ENCODE results near the gene TINAGL1.

TINAGL1 gene, protein sequence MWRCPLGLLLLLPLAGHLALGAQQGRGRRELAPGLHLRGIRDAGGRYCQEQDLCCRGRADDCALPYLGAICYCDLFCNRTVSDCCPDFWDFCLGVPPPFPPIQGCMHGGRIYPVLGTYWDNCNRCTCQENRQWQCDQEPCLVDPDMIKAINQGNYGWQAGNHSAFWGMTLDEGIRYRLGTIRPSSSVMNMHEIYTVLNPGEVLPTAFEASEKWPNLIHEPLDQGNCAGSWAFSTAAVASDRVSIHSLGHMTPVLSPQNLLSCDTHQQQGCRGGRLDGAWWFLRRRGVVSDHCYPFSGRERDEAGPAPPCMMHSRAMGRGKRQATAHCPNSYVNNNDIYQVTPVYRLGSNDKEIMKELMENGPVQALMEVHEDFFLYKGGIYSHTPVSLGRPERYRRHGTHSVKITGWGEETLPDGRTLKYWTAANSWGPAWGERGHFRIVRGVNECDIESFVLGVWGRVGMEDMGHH

DNA sequence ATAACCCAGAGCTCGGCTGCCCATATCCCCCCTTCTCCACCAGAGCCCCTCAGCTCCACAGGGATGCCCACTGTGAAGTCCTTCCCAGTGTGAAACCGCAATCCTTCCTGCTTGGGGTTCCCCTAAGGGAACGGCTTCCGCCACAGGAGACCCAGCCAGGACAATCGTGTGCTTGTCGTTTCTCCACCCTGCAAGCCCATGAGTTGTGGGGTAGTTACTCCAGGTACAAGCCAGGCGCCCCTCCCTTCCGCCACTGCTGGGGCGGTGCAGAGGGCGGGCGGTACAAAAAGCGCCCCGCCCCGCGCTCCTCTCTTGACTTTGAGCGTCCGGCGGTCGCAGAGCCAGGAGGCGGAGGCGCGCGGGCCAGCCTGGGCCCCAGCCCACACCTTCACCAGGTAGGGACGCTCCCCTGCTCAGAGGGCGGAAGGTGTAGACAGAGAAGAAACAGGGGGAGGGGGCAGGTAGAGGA lies at the start of gene TINAGL1:
TSS of gene TINAGL1 (plus strand) at position 315 of the 469 bp plus-strand sequence. CDS start 634 bp downstream, outside the sequence.
- DNase-seq = no peak

DNA sequence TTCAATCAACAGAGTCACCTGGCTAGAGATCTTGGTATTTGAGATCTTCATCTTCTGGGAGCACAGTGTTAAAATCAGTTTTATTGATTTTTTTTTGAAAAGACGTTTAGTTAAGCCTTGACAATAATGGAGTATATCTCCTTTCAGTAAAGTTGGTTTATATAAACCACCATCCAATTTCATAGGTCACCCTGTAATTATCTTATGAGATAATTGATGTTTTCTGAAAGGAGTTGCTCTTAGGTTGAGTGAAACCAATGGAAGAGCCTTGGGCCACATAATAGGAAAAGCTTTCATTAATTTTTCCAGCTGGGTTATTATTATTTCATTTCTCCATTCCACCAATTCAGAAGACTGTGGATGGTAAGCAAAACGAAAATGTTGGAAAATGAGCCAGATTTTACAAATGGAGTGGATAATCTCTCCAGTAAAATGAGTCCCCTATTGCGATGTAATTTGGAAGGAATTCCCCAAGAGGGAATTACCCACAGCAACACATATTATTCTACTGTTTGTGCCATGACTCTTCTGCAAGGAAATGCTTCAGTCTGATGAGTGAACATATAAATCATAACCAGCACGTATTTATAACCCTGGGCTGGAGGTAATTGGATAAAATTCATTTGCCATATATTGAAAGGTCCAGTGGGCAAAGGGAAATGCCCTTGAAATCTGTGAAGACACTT lies 46.2 kb upstream of the TINAGL1 start:
- no peak for DNase-seq

DNA sequence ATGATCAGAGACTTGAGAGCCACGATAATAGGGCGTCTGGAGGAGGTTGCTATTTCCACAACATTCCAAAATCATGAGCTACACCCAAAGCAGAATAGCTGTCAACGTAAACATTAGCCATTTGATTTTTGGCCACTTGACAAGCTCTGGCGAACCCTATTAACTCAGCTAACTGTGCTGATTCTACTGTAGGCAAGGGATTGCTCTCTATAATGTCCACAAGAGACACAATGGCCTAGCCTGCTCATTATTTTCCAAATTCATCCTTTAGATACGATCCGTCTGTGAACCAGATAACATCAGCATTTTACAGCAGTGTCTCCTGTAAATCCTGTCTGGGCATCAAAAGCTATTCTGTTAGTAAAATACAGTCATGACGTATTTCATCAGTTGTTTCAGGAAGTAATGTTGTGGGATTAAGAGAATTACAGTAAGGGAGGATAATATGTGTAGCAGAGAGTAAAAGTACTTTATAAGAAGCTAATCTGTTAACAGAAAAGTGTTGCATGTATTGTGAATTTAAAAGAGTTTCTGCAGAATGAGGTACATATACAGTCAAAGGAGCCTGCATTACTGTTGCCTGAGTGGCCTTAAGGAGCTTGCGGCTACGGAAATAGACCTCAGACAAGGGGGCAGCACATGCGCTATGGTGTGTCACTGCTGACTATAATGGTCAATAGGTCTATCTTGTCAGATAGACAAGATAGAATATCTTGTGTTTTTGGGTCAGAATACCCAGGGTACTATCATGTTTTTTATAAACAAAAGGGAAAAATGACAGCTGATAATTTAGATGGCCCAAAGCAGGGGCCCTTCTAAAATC lies 44.9 kb upstream of the TINAGL1 start:
- no peak for DNase-seq

DNA sequence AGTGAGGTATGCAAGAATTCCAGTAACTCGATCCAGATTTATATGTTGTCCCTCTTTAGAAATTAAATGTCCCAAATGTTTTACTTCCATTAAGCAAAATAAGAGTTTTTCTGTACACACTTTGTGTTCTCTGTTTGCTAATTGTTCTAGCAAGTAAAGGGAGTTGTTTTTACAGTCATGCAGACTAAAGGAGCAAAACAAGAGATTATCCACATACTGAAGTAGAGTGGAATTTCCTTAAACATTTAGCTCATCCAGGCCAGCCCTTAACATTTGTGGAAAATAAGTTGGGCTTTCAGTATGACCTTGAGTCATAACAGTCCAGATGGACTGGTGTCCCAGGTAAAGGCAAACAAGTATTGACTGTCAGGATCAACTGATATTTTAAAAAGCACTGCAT lies 44.1 kb upstream of the TINAGL1 start:
- no peak for DNase-seq

DNA sequence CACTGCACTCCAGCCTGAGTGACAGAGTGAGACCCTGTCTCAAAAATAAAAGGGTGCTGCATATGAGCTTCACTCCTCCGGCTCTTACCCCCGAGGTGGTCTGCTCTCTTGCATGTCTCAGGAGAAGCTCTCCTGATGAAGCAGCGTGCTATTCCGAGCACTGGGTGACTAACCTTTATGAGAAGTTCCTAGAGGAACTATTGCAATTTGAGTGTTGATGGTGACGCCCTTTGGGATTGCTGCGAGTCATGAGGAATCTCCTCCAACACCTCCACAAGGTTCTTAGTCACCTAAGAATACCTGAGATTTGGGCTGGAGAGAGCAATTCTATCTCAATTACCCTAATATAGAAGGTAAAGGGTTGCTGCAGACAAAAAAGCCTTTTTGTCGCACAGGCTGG lies 40.8 kb upstream of the TINAGL1 start:
- no peak for DNase-seq

DNA sequence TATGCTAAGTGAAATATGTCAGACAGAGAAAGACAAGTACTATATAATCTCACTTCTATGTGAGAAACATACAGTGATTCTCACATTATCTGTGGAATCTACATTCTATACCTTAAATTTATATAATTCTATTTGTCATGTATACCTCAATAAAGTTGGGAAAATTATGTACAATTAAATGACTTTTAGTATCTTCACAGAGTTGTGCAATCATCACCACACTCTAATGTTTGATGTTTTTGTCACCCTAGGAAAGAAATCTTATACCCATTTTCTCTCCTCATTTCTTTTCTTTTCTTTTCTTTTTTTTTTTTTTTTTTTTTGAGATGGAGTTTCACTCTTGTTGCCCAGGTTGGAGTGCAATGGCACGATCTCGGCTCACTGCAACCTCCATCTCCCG lies 37.0 kb upstream of the TINAGL1 start:
- no peak for DNase-seq

DNA sequence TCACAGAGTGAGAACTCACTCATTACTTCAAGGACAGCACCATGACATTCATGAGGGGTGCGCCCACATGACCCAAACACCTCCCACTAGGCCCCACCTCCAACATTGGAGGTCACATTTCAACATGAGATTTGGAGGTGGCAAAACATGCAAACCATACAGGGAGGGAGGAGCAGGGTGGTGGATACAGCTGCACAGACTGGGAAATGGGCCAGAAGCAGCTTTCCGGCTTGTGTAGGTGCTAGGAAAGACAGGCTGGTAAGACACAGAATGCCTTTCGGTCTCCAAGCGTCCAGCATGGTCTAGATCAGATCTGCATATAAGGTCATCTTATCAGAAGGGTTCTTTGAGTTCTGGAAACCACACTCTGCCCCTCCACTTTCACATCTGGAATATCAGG lies 35.1 kb upstream of the TINAGL1 start:
- no peak for DNase-seq

DNA sequence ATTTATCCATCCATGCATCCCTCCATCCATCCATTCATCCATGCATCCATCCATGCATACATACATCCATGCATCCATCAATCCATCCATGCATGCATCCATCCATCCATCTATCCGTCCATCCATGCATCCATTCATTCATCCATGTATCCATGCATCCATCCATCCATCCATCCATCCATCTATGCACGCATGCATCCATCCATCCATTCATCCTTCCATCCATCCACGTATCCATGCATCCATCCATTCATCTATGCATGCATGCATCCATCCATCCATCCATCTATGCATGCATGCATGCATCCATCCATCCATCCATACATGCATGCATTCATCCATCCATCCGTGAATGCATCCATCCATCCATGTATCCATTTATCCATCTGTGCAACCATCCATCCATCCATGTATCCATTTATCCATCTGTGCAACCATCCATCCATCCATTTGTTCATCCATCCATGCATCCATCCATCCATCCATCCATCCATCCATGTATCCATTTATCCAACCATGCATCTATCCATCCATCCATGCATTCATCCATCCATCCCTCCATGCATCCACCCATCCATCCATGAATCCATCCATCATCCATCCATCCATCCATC lies 30.3 kb upstream of the TINAGL1 start:
- DNase-seq = no peak

DNA sequence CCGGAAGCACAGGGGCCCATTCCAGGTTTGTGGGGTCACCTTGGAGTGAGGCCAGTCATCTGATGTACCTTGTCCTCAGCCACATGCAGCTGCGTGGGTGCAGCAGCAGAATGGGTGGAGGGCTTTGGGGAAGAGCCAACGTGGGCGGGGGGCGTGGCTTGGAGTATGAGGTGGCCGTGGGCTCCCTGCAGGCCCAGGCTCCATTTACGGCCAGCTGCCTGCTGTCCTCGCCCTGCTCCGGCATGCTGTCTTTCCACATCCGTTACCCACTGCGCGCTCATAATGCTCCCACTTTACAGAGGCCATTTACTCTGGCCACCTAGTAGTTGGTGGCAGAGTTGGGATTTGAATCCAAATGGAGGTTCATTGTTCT lies 27.8 kb upstream of the TINAGL1 start:
- no peak for DNase-seq

DNA sequence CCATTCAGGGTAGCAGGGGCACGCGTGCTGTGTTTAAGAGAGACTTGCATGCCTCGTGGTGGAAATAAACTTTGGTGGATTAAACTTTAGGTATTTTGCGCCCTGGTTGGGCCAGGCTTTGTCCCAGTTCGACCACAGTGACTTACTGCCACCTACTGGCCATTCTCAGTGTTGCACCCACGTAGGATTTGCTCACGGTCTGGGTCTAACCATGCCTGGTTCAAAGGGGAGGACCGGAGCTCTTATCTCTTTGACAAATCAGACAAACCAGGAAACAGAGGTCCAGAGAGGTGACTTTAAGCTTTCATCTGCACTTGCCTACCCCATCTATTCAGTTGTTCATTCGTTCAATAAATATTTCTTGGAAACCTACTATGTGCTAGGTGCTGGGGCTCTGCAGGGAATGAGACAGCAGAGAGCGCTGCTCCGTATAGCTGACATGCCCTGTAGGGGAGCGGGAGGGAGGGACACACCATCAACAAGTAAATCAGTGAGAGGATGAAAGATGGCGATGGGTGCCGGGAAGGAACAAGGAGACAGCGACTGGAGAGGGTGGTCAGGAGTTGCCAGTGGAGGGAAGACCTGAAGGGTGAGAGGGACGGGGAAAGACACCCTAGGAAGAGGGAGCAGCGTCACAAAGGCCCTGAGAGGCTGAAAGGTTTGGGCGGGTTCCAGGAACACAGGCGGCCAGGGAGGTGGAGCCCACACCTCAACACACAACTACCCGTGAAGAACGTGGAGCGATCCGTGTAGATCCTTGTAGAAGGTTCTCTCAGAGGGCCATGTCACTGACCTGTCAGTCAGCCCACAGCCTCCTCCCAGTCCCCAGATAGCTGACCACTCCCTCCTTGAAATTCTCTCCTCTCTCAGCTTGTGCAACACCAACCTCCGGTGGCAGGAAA lies 27.2 kb upstream of the TINAGL1 start:
- DNase-seq = peak; percentile 85

DNA sequence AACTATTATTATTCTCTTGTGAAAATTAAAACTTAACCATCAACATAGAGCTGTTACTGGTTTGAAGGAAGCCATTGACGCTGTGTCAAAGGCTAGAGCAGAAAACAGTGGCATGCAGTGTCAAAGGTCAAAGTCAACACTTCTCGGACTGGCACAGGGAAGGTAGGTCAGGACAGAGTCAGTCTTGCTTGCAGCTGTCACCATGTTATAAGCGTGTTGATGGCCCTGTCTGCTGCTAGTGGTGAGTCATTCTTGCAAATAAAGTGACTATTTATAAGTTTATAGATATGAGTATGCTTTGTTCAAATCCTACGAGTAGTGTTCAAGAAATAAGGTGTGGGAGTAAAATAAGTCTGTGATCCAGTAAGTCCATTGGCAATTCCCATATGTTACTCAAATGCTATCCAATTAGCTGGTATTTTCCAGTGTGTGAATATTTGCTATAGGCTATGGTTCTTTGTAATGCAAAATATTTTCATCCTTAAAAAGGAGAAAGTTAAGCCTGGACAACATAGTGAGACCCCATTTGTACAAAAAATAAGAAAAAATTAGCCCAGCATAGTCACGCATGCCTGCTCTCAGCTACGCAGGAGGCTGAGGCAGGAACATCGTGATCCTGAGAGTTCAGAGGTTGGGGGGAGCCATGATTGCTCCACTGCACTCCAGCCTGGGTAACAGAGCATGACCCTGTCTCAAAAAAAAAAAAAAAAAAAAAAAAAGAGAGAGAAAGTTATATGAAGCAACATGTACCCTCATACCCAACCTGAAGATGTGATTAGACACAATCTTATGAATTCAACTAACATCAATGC lies 26.3 kb upstream of the TINAGL1 start:
- DNase-seq = no peak

DNA sequence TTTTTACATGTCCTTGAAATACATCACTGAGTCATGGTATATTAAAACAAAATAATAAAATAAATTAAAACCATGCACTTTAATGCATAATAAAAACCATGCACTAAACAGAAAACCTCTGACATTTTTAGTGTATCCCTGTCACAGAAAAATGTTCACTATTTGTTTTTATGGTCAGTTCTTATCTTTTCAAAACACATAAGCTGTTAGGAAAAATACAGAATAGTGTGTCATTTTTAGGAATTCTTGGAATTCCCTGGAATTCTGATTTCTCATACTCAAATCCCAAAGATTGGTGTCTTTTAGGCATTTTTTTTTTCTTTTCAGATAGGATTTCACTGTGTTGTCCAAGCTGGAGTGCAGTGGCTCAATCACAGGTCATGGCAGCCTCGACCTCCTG lies 25.1 kb upstream of the TINAGL1 start:
- no peak for DNase-seq

DNA sequence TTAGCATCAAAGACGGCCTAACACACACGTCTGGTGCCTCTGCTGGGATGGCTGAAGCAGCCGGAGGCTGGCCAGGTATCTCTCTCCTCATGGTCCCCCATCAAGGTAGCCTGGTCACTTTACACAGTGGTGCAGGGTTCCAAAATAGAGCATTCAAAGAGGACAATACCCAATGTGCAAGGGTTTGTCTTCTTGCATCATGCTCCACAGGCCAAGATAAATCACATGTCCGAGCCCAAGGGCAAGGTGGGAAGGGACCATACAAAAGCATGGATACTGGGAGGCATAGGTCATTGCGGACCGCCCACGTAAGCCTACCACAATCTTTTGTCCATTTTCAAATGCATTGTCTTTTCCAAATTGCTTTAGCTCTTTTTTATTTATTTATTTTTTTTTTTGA lies 23.8 kb upstream of the TINAGL1 start:
- no peak for DNase-seq

DNA sequence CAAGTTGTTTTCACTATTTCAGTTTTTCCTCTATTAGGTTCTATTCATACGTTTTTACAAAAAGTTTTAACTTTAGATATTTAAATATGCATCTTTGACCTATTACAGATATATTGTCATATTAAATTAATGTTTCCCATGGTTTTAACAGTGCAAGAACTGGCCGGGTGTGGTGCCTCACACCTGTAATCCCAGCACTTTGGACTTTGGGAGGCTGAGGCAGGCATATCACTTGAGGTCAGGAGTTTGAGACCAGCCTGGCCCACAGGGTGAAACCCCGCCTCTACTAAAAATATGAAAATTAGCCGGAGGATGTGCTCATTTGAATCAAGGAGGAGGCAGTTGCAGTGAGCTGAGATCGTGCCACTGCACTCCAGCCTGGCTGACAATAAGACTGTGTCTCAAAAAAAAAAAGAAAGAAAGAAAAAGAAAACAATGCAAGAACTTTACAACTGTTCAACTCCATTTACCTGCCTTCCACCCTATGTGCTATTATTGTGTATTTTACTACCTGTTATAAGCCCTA lies 19.8 kb upstream of the TINAGL1 start:
- DNase-seq = no peak

DNA sequence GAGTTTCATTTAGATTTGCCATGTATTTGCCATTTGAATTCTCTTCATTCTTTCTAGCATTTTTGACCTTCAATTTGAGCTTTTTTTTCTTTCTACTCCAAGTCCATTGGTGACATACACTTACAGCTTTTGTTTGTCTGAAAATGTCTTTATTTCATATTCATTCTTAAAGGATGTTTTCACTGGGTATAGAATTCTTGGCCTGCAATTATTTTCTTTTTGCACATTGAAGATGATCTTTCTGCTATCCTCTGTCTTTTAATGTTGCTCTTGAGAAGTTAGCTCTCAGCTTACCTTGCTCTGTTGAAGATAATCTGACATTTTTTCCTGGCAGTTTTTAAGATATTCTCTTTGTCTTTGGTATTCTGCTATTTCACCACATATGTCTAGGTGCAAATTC lies 16.6 kb upstream of the TINAGL1 start:
- DNase-seq = no peak

DNA sequence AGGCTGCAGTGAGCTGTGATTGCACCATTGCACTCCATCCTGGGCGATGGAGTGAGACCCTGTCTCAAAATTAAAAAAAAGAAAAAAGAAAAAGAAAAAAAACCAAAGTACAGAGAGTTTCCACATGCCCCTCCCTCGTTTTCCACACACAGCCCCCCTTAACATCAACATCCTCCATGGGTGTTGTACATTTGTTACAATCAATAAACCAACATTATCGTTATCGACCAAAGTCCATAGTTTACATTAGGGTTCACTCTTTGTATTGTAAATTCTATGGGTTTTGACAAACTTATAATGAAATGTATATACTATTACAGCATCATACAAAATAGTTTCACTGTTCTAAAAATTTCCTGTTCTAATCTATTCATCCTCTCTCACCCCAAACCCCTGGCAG lies 15.9 kb upstream of the TINAGL1 start:
- no peak for DNase-seq

DNA sequence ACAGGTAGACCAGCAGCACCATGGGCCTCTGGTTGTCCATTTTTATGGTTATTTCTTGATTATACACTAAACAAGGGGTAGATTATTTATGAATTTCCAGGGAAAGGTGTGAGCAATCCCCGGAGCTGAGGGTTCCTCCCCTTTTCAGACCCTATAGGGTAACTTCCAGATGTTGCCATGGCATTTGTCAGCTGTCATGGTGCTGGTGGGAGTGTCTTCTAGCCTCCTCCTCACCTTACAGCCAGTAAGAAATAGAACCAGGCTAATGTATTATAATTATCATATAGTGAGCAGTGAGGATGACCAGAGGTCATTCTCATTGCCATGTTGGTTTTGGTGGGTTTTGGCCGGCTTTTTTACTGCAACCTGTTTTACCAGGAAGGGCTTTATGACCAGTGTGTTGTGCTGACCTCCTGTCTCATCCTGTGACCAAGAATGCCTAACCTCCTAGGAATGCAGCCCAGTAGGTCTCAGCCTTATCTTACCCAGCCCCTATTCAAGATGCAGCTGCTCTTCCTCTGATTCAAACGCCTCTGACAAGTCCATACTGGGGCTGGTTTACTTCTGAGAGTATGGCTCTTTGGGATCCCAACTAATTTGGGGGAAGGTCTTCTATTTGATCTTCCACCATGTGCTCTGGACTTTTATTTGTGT lies 13.5 kb upstream of the TINAGL1 start:
- no peak for DNase-seq

DNA sequence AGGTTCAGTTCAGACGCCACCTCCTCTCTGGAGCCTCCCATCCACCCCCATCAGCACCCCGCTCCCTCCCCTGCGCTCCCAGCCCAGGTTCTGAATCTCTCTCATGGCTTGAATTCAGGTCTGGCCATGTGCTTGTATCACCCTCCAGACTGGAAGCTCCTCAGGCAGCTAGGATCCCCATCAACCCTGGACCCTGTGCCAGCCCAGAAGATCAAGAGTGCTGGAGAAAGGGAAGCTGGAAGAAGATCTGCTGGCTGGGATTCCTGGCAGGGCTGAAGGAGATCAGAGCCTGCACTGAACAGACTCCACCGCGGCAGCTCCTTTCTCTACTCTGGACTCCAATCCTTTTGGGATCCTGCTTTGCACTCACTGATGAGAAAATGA lies 11.7 kb upstream of the TINAGL1 start:
- DNase-seq = no peak

DNA sequence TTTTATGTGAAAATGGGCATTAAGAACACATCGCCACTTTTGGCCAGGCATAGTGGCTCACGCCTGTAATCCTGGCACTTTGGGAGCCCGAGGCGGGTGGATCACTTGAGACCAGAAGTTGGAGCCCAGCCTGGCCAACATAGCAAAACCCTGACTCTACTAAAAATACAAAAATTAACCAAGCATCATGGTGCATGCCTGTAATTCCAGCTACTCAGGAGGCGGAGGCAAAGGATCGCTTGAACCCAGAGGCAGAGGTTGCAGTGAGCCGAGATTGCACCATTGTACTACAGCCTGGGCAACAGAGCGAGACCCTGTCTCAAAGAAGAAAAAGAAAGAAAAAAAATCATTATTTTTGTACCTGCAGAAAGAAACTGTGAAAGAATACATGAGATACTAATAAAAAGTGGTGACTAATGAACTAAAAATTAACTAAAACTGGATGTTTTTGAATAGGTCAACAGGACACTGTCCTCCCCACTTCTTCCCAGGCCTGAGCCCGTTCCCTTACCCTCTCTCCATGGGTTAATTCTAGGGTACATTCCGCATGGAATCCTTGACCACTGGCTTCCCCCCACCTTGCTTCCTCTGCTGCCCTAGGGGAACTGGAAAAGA lies 8.3 kb upstream of the TINAGL1 start:
- DNase-seq = no peak

Data from stimulated activated CD4-positive, alpha-beta T cell treated with anti-CD3 and anti-CD28 coated beads, Interleukin-12 subunit alpha, Interleukin-12 subunit beta, amount 100 ng/mL, for 4 hours (primary cell).